Activated CD4-positive, alpha-beta T cell treated with anti-CD3 and anti-CD28 coated beads for 36 hours (primary cell): ENCODE data around the gene OLA1. TPM values are rescaled to one million over a fixed set of nuclear protein-coding genes. Genes with fewer than 3 reads are reported as not detected.

Experiments
- ATAC-seq: fragments of 200-7000 bp; cut with Tn5 transposase; one replicate; pipeline ENCODE4 v1.10.0; 2021; ENCODE audit warnings: mild to moderate bottlenecking, moderate library complexity
- CTCF ChIA-PET: fragments of 350-600 bp; sonication (Branson Sonifier 250); formaldehyde crosslinking; loops from one replicate; lab custom pipeline; 2021; ENCODE audit warnings: antibody characterized with exemption; lab: Charles Lee
- POLR2A ChIA-PET: fragments of 350-600 bp; sonication (Branson Sonifier 250); formaldehyde crosslinking; loops from one replicate; lab custom pipeline; 2021; ENCODE audit warnings: antibody characterized with exemption, inconsistent platforms; lab: Charles Lee
- DNase-seq: peaks from one replicate; pipeline ENCODE4 v3.0.0-alpha.2; 2020
- H3K27ac Mint-ChIP-seq: one replicate; pipeline ENCODE4 v1.8.0; 2021; ENCODE audit warnings: mixed read lengths
- H3K27me3 Mint-ChIP-seq: one replicate; pipeline ENCODE4 v1.8.0; 2021; ENCODE audit warnings: mixed read lengths
- H3K36me3 Mint-ChIP-seq: one replicate; pipeline ENCODE4 v1.8.0; 2021; ENCODE audit warnings: low read depth, mixed read lengths
- H3K4me1 Mint-ChIP-seq: one replicate; pipeline ENCODE4 v1.8.0; 2021; ENCODE audit warnings: mixed read lengths
- H3K4me3 Mint-ChIP-seq: one replicate; pipeline ENCODE4 v1.8.0; 2021; ENCODE audit warnings: mild to moderate bottlenecking, moderate library complexity, mixed read lengths
- H3K9me3 Mint-ChIP-seq: one replicate; pipeline ENCODE4 v1.8.0; 2021; ENCODE audit warnings: low read depth, mixed read lengths
- intact Hi-C, 2 experiments: fragments of 100-400 bp; cut with DNase I in 1 of 2; cut with micrococcal nuclease in 1 of 2; formaldehyde crosslinking; loops; one replicate each; pipeline versions ENCODE4 v1.14.2 to v1.15.1; 2022 to 2024; cut with DNase I, micrococcal nuclease
- total RNA-seq, 2 experiments: library from RNA; stranded (reverse); gene quantifications; one replicate each; pipeline ENCODE4 v1.2.3, GENCODE V29; 2021

The OLA1 gene
- total RNA-seq, 2 experiments from 2014 or later, result 136 to 157 TPM

DNA sequence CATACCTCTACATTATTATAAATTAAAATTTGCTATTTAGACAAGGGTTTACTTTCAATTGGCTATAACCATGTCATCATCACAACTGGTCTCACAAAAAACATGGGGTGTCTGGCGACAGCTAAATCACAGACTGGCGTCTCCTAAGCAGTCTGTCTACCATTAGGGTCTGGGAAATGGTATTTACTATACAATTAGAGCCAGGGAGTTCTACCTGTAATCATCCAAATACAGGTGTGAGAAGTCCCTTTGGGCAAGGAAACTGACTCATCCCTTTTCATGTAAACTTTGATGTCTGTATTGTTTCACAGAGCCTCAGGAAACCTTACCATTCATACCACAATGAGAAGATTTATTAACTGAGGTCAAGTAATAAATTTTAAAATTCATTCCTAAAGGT is 126.7 kb downstream of the OLA1 start:
- intact Hi-C loops, result no loop called here
- no peak for DNase-seq
- ATAC-seq, result no peak
- CTCF ChIA-PET, result interaction anchor here (1.3 kb wide), 1 partner anchor 720 kb away, joined by 4 read pairs; no protein-coding TSS in a partner anchor
- H3K36me3 Mint-ChIP-seq, result peaks cover 12% of the 10 kb centered on the region
- no peak overlapping the region for H3K4me3 Mint-ChIP-seq
- H3K27me3 Mint-ChIP-seq, result no peaks in the 10 kb centered on the region
- POLR2A ChIA-PET, result no interaction called here
- no peaks in the 10 kb centered on the region for H3K9me3 Mint-ChIP-seq
- no peak overlapping the region for H3K27ac Mint-ChIP-seq
- H3K4me1 Mint-ChIP-seq, result peaks cover 7% of the 10 kb centered on the region

DNA sequence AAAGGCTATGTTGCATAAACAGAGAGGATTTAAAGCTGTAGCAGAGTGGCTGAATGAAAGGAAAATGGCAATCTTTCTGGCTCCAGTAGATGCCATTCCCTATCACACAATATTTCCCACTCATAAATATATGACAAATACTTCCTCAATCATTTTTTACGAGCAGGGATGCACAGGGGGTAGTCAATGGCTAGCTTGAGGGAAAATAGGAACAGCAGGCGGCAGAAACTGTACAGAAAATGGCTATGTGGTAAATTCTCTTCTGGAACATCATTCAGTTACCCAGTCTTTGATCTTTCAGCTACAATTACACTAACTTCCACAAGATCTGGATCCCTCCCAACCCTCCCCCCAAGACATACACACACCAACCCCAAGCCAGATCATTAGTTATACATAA is 127.2 kb downstream of the OLA1 start:
- H3K27ac Mint-ChIP-seq, result no peak overlapping the region
- intact Hi-C loops, result no loop called here
- ChIA-PET CTCF (interaction anchor here (1.0 to 1.3 kb wide), 2 partner anchors 26 to 720 kb away, joined by 3 to 4 read pairs; no protein-coding TSS in a partner anchor), POLR2A (no interaction called here)
- no peaks in the 10 kb centered on the region for H3K9me3 Mint-ChIP-seq
- no peak overlapping the region for H3K4me3 Mint-ChIP-seq
- ATAC-seq (no peak), DNase-seq (no peak)
- peaks cover 7% of the 10 kb centered on the region for H3K4me1 Mint-ChIP-seq
- H3K27me3 Mint-ChIP-seq, result no peaks in the 10 kb centered on the region
- H3K36me3 Mint-ChIP-seq, result peaks cover 12% of the 10 kb centered on the region

DNA sequence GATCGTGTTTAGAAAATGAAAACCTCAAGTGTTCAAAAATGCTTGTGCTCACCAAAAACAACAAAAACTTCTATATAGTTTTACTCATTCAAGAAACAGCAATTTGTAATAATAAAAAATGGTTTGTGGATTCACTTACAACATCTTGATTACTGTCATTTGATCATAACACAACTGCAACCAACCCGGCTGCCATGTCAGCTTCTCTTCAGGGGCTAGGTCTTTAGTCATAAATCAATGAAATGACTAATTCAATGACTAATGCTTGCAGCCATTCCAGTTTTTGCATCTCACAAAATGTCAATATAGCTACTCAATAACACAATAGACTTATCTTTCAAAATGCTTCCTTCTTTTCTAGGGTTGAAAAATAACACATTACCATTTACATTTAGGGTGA is 128.0 kb downstream of the OLA1 start:
- POLR2A ChIA-PET, result no interaction called here
- Mint-ChIP-seq H3K4me1 (peaks cover 7% of the 10 kb centered on the region), H3K27me3 (no peaks in the 10 kb centered on the region), H3K27ac (no peak overlapping the region), H3K36me3 (peaks cover 15% of the 10 kb centered on the region), H3K9me3 (no peaks in the 10 kb centered on the region), H3K4me3 (no peak overlapping the region)
- ATAC-seq (peak; percentile 91), DNase-seq (peak; percentile 73)
- intact Hi-C loops, result no loop called here
- CTCF ChIA-PET, result interaction anchor here (1.0 to 1.9 kb wide), 3 partner anchors 27 to 634 kb away, joined by 3 to 8 read pairs (median 3); no protein-coding TSS in a partner anchor

DNA sequence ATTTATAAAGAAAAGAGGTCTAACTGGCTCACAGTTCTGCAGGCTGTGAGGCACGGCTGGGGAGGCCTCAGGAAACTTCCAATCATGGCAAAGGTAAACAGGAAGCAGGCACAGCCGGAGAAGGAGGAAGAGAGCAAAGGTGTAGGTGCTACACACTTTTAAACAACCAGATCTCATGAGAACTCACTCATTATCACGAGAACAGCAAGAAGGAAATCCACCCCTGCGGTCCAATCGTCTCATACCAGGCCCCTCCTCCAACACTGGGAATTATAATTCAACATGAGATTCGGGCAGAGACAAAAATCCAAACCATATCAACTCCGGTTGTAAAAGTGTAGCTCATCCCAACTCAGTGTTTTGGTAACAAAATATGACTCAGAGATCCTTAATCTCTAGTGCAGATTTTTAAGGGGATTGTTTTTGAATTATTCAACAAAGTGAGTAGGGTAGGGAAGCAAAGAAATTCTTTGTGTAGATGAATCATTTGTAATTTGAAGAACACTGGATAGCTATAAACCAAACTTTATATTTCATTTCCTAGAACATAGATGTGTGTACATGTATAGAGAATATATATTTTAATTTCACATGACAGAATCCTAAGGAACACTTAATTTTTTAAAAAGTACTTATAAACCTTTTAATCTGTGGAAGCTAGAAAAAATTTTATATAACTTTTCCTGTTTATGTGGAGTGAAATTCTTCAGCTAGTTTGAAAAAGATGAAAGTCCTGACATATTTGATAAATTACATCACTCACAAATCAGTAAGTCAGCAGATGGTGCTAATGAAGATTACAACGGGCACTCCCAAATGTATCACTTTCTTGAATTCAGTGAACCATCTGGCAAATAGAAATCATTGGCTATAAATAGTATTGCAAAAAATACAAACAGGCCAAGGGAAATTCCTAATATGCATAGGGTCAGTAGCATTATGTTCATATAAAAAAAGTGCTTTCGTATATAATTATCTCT is 130.1 kb downstream of the OLA1 start:
- no peaks in the 10 kb centered on the region for H3K27me3 Mint-ChIP-seq
- ATAC-seq (no peak), DNase-seq (no peak)
- POLR2A ChIA-PET, result no interaction called here
- H3K36me3 Mint-ChIP-seq, result peaks cover 21% of the 10 kb centered on the region
- CTCF ChIA-PET, result interaction anchor here (1.6 kb wide), 1 partner anchor 20 kb away, joined by 4 read pairs; no protein-coding TSS in a partner anchor
- no peaks in the 10 kb centered on the region for H3K9me3 Mint-ChIP-seq
- no peak overlapping the region for H3K27ac Mint-ChIP-seq
- no peak overlapping the region for H3K4me3 Mint-ChIP-seq
- H3K4me1 Mint-ChIP-seq, result peaks cover 7% of the 10 kb centered on the region
- intact Hi-C loops, result no loop called here

DNA sequence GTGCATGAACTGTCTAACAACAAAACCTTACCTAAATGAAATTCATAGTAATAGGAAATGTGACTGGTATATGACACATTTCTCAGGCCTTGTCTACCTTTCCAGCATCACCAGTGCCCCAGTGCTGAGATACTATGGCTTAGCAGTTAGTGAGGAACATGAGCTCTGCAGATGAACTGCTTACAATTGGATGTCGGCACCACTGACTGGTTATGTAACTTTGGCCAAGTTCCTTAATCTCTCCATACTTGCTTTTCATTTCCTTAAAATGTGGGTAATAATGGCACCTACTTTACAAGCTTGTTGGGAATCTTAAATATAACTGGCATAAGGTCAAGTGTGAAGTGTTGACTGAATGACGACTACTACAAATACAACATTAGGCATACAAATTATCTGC is 136.3 kb downstream of the OLA1 start:
- POLR2A ChIA-PET, result interaction anchor here (0.6 kb wide), 1 partner anchor 19 kb away, joined by 3 read pairs; no protein-coding TSS in a partner anchor
- ATAC-seq (no peak), DNase-seq (no peak)
- Mint-ChIP-seq H3K9me3 (no peaks in the 10 kb centered on the region), H3K4me3 (no peak overlapping the region), H3K27ac (no peak overlapping the region), H3K27me3 (no peaks in the 10 kb centered on the region), H3K36me3 (peaks cover 11% of the 10 kb centered on the region), H3K4me1 (no peaks in the 10 kb centered on the region)
- CTCF ChIA-PET, result no interaction called here
- intact Hi-C loops, result no loop called here

DNA sequence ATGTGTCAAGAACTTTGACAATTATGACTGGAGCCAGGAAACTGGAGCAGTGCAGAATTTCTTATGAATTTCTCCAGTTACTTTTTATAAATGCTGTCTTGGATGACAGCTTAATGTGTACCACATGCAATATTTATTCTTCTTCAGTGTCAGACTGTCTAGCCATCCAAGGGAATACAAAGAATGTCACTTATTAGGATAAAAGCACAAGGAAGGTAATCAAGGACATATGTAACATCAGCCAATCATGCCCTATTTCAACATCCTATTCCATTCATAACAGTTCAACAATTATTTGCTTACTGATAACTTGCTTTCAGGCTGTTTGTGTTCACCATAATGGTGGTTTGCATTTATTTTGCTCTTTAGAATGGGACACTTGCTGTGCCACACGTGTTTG is 139.8 kb downstream of the OLA1 start:
- DNase-seq (no peak), ATAC-seq (no peak)
- no peaks in the 10 kb centered on the region for H3K27me3 Mint-ChIP-seq
- intact Hi-C loops, result no loop called here
- H3K9me3 Mint-ChIP-seq, result no peaks in the 10 kb centered on the region
- peaks cover 4% of the 10 kb centered on the region for H3K36me3 Mint-ChIP-seq
- H3K4me3 Mint-ChIP-seq, result no peak overlapping the region
- no peaks in the 10 kb centered on the region for H3K4me1 Mint-ChIP-seq
- ChIA-PET CTCF (no interaction called here), POLR2A (no interaction called here)
- H3K27ac Mint-ChIP-seq, result no peak overlapping the region

DNA sequence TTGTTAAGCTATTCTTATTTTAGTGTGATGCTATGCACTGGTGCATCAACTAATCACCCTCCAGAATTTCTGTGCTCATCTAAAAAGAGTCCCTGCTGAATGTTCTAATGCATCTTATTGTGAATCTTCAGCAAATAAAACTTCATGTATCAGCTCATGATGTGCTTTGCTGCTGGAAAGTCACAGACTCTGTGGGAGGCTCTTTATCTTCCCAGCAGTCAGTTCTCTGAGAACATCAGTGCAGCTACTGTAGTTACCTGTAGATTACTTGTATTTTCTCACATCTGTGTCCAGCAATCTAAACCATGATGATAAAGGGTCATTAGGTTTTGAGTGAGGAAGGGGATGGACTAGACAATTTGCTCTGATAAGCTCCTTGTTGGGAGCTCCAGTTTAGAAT is 141.6 kb downstream of the OLA1 start:
- peaks cover 4% of the 10 kb centered on the region for H3K4me1 Mint-ChIP-seq
- CTCF ChIA-PET, result no interaction called here
- no peaks in the 10 kb centered on the region for H3K9me3 Mint-ChIP-seq

DNA sequence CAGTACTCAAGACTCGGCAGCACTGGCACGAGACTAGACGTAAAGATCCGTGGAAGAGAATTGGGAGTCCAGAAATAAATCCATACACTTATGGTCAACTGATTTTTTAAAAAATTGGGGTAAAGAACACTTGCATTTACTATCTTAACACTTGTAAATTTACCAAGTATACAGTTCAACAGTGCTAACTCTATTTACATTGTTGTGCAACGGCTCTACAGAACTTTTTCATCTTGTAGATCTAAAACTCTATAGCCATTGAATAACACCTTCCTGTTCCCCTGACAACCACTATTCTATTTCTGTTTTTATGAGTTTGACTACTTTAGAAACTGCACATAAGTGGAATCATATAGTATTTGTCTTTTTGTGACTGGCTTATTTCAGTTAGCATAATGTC is 153.8 kb downstream of the OLA1 start:
- Mint-ChIP-seq H3K36me3 (peaks cover 12% of the 10 kb centered on the region), H3K4me1 (no peaks in the 10 kb centered on the region), H3K27ac (no peak overlapping the region), H3K9me3 (no peaks in the 10 kb centered on the region), H3K27me3 (no peaks in the 10 kb centered on the region), H3K4me3 (no peak overlapping the region)
- DNase-seq (no peak), ATAC-seq (no peak)
- CTCF ChIA-PET, result no interaction called here
- intact Hi-C loops, result no loop called here
- POLR2A ChIA-PET, result no interaction called here

More for the DNA sequence above, 141.6 kb downstream of the OLA1 start:
- Mint-ChIP-seq H3K4me3 (no peak overlapping the region), H3K27me3 (no peaks in the 10 kb centered on the region), H3K27ac (no peak overlapping the region), H3K36me3 (peaks cover 8% of the 10 kb centered on the region)
- ATAC-seq (no peak), DNase-seq (no peak)
- POLR2A ChIA-PET, result no interaction called here
- intact Hi-C loops, result no loop called here

DNA sequence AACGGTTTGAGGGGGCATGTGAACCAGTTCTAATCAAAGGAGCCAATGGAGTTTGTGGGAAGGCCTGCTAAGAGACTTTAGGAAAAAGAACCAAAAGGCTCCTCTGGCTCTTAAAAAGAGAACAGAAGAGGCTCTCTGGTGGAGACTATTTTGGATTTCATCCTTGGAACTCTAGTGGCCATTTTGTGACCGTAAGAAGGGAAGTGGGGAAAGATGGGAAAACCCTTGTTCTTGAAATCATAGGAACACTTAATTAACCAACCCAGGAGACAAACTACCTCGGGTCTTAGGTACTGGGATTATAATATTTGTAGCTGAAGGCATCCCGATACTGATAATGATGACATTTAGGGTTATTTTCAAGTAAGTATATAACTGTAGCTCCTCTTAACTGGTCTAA is 157.9 kb downstream of the OLA1 start:
- Mint-ChIP-seq H3K4me3 (no peak overlapping the region), H3K27me3 (no peaks in the 10 kb centered on the region), H3K4me1 (no peaks in the 10 kb centered on the region), H3K36me3 (peaks cover 12% of the 10 kb centered on the region), H3K9me3 (no peaks in the 10 kb centered on the region), H3K27ac (no peak overlapping the region)
- CTCF ChIA-PET, result interaction anchor here (0.6 kb wide), 1 partner anchor 23 kb away, joined by 5 read pairs; no protein-coding TSS in a partner anchor
- ATAC-seq (no peak), DNase-seq (no peak)
- POLR2A ChIA-PET, result no interaction called here
- intact Hi-C loops, result no loop called here

DNA sequence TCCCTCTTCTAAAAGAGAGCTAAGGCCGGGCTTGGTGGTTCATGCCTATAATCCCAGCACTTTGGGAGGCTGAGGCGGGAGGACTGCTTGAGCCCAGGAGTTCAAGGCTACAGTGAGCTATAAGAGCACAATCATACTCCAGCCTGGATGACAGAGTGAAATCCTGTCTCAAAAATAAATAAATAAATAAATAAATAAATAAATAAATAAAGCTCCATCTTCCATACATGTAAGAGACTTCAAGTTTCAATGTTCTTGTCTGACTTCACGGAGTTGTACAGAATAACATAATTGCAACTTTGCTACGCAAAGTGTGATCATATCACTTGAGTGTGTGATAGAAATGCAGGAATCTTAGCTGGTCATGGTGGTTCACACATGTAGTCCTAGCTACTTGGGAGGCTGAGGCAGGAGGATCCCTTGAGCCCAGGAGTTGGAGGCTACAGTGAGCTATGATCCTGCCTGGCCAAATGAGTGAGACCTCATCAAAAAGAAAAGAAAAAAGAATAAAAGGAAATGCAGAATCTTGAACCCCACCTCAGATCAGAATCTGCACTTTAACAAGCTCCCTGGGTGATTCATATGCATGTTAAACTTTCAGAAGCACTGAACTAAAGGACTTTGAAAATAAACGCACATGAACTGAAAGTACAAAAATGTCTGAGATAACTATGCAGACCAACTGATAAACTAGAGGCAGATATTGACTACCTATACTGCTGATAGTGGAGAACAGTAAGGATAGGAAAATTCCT is 159.4 kb downstream of the OLA1 start:
- intact Hi-C loops, result no loop called here

DNA sequence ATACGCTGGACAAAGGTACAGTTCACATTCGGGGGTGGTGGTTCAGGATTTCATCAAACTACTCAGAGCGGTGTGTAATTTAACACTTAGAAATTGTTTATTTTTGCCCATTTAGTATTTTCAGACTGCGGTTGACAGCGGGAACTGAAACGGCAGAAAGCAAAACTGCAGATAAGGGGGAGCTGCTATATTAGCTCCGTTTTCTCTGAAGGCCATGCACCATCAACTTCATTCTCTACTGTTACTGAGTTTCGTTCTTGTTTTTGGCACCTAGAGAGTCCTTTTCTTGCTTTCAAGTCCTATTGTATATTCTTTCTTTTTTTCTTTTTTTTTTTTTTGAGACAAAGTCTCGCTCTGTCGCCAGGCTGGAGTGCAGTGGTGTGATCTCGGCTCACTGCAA is 161.6 kb downstream of the OLA1 start:
- Mint-ChIP-seq H3K27ac (no peak overlapping the region), H3K27me3 (no peaks in the 10 kb centered on the region), H3K4me3 (no peak overlapping the region), H3K4me1 (no peaks in the 10 kb centered on the region), H3K36me3 (peaks cover 5% of the 10 kb centered on the region), H3K9me3 (no peaks in the 10 kb centered on the region)
- POLR2A ChIA-PET, result interaction anchor here (0.6 kb wide), 1 partner anchor 157 kb away, joined by 4 read pairs; no protein-coding TSS in a partner anchor
- DNase-seq (no peak), ATAC-seq (no peak)
- CTCF ChIA-PET, result no interaction called here
- intact Hi-C loops, result no loop called here

More for the DNA sequence above, 159.4 kb downstream of the OLA1 start:
- peaks cover 7% of the 10 kb centered on the region for H3K36me3 Mint-ChIP-seq
- H3K4me1 Mint-ChIP-seq, result no peaks in the 10 kb centered on the region
- ChIA-PET CTCF (interaction anchor here (0.6 kb wide), 1 partner anchor 382 kb away, joined by 3 read pairs; no protein-coding TSS in a partner anchor), POLR2A (no interaction called here)
- H3K27me3 Mint-ChIP-seq, result no peaks in the 10 kb centered on the region
- no peak for DNase-seq
- no peaks in the 10 kb centered on the region for H3K9me3 Mint-ChIP-seq
- H3K4me3 Mint-ChIP-seq, result no peak overlapping the region
- no peak overlapping the region for H3K27ac Mint-ChIP-seq
- no peak for ATAC-seq
